Karpas-422 (cell line): ENCODE results near the gene SLC25A12. TPM values are rescaled to one million over a fixed set of nuclear protein-coding genes. Genes with fewer than 3 reads are reported as not detected.

Source experiments
- DNase-seq: peaks from one replicate; pipeline ENCODE4 v3.0.0-alpha.2; 2015
- H2AFZ ChIP-seq: fragments of 200-600 bp; sonication (generic); 2 replicates; pipeline ENCODE4 v1.6.1; 2014; ENCODE audit warnings: antibody characterized with exemption, low read length, mixed read lengths
- H3K27ac ChIP-seq: fragments of 200-600 bp; sonication (generic); 2 replicates; pipeline ENCODE4 v1.5.1; 2014; ENCODE audit warnings: mild to moderate bottlenecking, low read length, moderate library complexity
- H3K27me3 ChIP-seq: fragments of 200-600 bp; sonication (generic); 2 replicates; pipeline ENCODE4 v1.6.1; 2014; ENCODE audit warnings: low read length, mixed read lengths
- H3K36me3 ChIP-seq: fragments of 200-600 bp; sonication (generic); 2 replicates; pipeline ENCODE4 v1.6.1; 2014; ENCODE audit warnings: low read length, mixed read lengths; ENCODE audit not compliant: insufficient read depth
- H3K4me1 ChIP-seq: fragments of 200-600 bp; sonication (generic); 2 replicates; pipeline ENCODE4 v1.6.1; 2014; ENCODE audit warnings: mild to moderate bottlenecking, low read length, mixed read lengths
- H3K4me2 ChIP-seq: fragments of 200-600 bp; sonication (generic); 2 replicates; pipeline ENCODE4 v1.6.1; 2014; ENCODE audit warnings: low read length, low read depth, mild to moderate bottlenecking; ENCODE audit not compliant: poor library complexity, severe bottlenecking
- H3K4me3 ChIP-seq: fragments of 200-600 bp; sonication (generic); 2 replicates; pipeline ENCODE4 v1.5.1; 2014; ENCODE audit warnings: mild to moderate bottlenecking, antibody characterized with exemption, low read length, mixed read lengths
- H3K79me2 ChIP-seq: fragments of 200-600 bp; sonication (generic); 2 replicates; pipeline ENCODE4 v1.6.1; 2014; ENCODE audit warnings: mild to moderate bottlenecking, low read length, mixed read lengths
- H3K9ac ChIP-seq: fragments of 200-600 bp; sonication (generic); 2 replicates; pipeline ENCODE4 v1.6.0; 2014; ENCODE audit warnings: low read length
- H3K9me2 ChIP-seq: fragments of 200-600 bp; sonication (generic), shearing (Covaris generic); replicated peaks from 2 replicates; pipeline ENCODE4 v1.6.0; 2014; ENCODE audit warnings: mild to moderate bottlenecking, low read length, moderate library complexity; ENCODE audit not compliant: insufficient read depth
- H3K9me3 ChIP-seq: fragments of 300-700, 200-600 bp; sonication (generic); 2 replicates; pipeline ENCODE4 v1.6.1; 2014; ENCODE audit warnings: low read length, mixed read lengths
- H4K20me1 ChIP-seq: fragments of 200-600 bp; sonication (generic); 2 replicates; pipeline ENCODE4 v1.6.1; 2014; ENCODE audit warnings: mild to moderate bottlenecking, antibody characterized with exemption, low read length, low read depth; ENCODE audit not compliant: insufficient read depth
- total RNA-seq: library from RNA; depleted of rRNA; stranded (reverse); fragments of >200 nt; shearing (Covaris generic); gene quantifications from 2 replicates; pipeline ENCODE4 v1.2.3, GENCODE V29; 2014; ENCODE audit warnings: low replicate concordance

The SLC25A12 gene
- total RNA-seq, 1 experiment from 2014 or later, result 55.8 TPM

DNA sequence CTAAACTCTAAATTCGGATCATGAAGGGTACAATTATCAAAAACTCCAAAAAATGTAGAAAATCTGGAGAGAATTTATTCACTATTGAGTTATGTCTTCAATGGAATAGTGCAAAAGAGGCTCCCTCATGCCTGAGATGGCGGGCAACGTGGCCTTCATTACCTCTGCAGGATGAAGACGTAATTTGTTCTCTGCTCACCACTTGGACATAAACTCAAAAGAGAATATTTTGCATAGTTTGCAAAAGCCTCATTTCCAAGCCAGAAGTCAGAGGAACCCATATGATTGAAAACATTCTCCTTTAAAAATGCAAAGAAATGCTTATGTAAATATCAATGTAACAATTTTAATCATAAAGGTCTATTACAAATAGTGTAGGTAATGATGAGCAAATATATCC, 58.7 kb downstream of the SLC25A12 start:
- H4K20me1 ChIP-seq, result no peaks in the 10 kb centered on the region
- no peak overlapping the region for H2AFZ ChIP-seq
- H3K9me2 ChIP-seq, result no peaks in the 10 kb centered on the region
- no peak overlapping the region for H3K4me2 ChIP-seq
- no peak overlapping the region for H3K27ac ChIP-seq
- no peak overlapping the region for H3K9ac ChIP-seq
- no peaks in the 10 kb centered on the region for H3K4me1 ChIP-seq
- DNase-seq, result no peak
- peaks cover 16% of the 10 kb centered on the region for H3K9me3 ChIP-seq
- no peak overlapping the region for H3K4me3 ChIP-seq
- H3K36me3 ChIP-seq, result peaks cover 83% of the 10 kb centered on the region
- H3K79me2 ChIP-seq, result peaks cover 3% of the 10 kb centered on the region; the same call in 1 of the 2 replicates
- H3K27me3 ChIP-seq, result no peaks in the 10 kb centered on the region

DNA sequence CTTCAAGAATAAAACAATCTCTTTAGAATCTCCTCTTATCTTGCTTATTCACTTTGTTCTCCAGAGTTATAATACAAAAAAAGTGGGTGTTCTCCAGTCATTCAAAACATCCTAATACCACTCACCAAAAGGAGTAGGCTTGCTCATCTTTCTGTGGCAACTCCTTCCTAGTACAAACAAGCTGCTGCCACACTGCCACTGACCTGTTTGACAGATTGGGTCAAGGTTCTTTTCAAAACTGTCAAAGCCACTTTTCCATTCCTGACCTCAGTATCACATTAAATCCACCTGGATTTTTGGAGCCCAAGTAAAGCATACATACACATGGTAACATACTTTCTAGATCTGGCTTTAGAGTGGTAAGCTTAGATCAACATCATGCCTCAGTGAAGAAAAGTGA, 59.8 kb downstream of the SLC25A12 start:
- Histone ChIP-seq H3K27me3 (no peaks in the 10 kb centered on the region), H2AFZ (no peak overlapping the region), H3K79me2 (peaks cover 3% of the 10 kb centered on the region; the same call in 1 of the 2 replicates), H3K4me3 (no peak overlapping the region), H3K9me2 (no peaks in the 10 kb centered on the region), H3K4me2 (no peak overlapping the region), H3K36me3 (peaks cover 93% of the 10 kb centered on the region), H3K9me3 (peaks cover 16% of the 10 kb centered on the region), H3K9ac (no peak overlapping the region), H3K27ac (no peak overlapping the region), H3K4me1 (no peaks in the 10 kb centered on the region), H4K20me1 (no peaks in the 10 kb centered on the region)
- DNase-seq, result no peak

DNA sequence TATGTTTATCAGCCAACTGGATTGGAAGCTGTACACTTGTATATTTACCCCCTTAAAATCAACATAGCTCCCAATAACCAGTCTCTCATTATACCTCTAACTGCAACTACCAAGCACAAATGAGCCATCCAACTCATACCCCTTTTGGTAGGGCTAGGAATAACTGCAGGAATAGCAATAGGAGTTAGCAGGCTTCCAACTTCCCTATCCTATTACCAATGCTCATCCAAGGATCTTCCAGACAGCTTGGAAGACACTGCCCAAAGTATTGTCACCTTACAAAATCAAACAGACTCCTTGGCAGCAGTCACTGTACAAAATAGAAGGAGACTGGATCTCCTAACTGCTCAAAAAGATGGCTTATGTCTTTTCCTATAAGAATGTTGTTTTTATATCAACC, 61.6 kb downstream of the SLC25A12 start:
- Histone ChIP-seq H3K4me3 (no peak overlapping the region), H3K27me3 (no peaks in the 10 kb centered on the region), H3K9me2 (no peaks in the 10 kb centered on the region), H3K9ac (no peak overlapping the region), H3K79me2 (no peaks in the 10 kb centered on the region; the same call in 1 of the 2 replicates), H4K20me1 (no peaks in the 10 kb centered on the region), H3K36me3 (peaks cover 92% of the 10 kb centered on the region), H2AFZ (no peak overlapping the region), H3K4me1 (no peaks in the 10 kb centered on the region), H3K9me3 (peaks cover 16% of the 10 kb centered on the region), H3K4me2 (no peak overlapping the region), H3K27ac (no peak overlapping the region)
- no peak for DNase-seq

DNA sequence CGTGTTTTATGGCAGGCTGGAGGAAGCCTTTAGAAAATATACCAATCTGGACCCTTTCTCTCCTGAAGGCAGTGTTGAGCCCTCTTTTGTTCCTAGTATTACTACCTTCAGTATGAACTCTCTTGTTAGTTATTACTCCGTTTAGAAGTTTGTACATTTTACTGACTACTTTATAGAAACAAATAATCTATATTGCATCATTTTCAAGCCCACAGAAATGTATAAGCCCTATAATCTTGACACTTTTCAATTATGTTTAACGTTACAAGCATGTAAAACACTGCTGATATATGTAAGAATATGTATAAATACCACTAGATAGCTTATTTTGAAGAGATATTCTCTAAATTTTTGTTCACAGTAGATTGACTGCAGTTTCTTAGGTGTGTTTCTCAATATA, 64.0 kb downstream of the SLC25A12 start:
- H3K9me3 ChIP-seq, result peaks cover 16% of the 10 kb centered on the region
- no peak overlapping the region for H3K27ac ChIP-seq
- no peak overlapping the region for H3K4me2 ChIP-seq
- no peaks in the 10 kb centered on the region for H3K9me2 ChIP-seq
- H3K4me3 ChIP-seq, result no peak overlapping the region
- H3K79me2 ChIP-seq, result no peaks in the 10 kb centered on the region
- H4K20me1 ChIP-seq, result no peaks in the 10 kb centered on the region
- no peak overlapping the region for H3K9ac ChIP-seq
- H3K27me3 ChIP-seq, result no peaks in the 10 kb centered on the region
- no peaks in the 10 kb centered on the region for H3K4me1 ChIP-seq
- H2AFZ ChIP-seq, result no peak overlapping the region
- no peak for DNase-seq
- H3K36me3 ChIP-seq, result peaks cover 72% of the 10 kb centered on the region

- H3K9ac ChIP-seq, result no peak overlapping the region
- H3K4me3 ChIP-seq, result no peak overlapping the region
- no peak overlapping the region for H3K27ac ChIP-seq
- no peaks in the 10 kb centered on the region for H3K9me2 ChIP-seq
- H2AFZ ChIP-seq, result no peak overlapping the region
- no peaks in the 10 kb centered on the region for H3K27me3 ChIP-seq
- no peaks in the 10 kb centered on the region for H4K20me1 ChIP-seq
- H3K36me3 ChIP-seq, result peaks cover 20% of the 10 kb centered on the region; the same call in 1 of the 2 replicates
- no peak for DNase-seq
- peaks cover 3% of the 10 kb centered on the region; the same call in 1 of the 2 replicates for H3K79me2 ChIP-seq
- no peaks in the 10 kb centered on the region for H3K9me3 ChIP-seq
- no peak overlapping the region for H3K4me2 ChIP-seq
- H3K4me1 ChIP-seq, result no peaks in the 10 kb centered on the region
These were observed 70.0 kb downstream of the SLC25A12 start for GRCh38 chr2:171824086-171824485.

- Histone ChIP-seq H4K20me1 (no peaks in the 10 kb centered on the region), H3K27me3 (no peaks in the 10 kb centered on the region), H3K4me3 (no peak overlapping the region), H3K9ac (no peak overlapping the region), H3K4me1 (no peaks in the 10 kb centered on the region), H3K27ac (no peak overlapping the region), H3K9me3 (no peaks in the 10 kb centered on the region), H2AFZ (no peak overlapping the region), H3K9me2 (no peaks in the 10 kb centered on the region), H3K4me2 (no peak overlapping the region), H3K79me2 (peaks cover 14% of the 10 kb centered on the region), H3K36me3 (peaks cover 18% of the 10 kb centered on the region; the same call in 1 of the 2 replicates)
- DNase-seq, result no peak
These were observed 71.3 kb downstream of the SLC25A12 start for GRCh38 chr2:171822525-171823322.

DNA sequence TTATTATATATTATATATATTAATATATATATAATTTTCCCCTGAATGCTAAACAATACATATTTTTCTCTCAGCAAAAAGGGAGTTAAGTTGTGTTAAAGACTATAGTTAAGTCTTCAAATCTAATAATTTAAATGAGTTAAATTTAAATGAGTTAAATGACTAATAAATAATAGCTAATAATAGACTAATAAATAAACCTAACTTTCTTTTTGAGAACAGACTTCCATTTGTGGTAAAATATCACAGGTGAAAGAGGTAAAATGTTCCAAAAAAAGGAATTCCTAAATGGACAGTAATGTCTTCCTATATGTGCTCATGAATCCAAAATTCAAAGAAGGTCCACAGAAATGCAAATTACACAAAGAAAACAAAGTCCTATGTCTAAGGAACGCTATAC, 74.6 kb downstream of the SLC25A12 start:
- Histone ChIP-seq H3K27me3 (no peaks in the 10 kb centered on the region), H3K79me2 (peaks cover 22% of the 10 kb centered on the region), H3K36me3 (peaks cover 12% of the 10 kb centered on the region; the same call in 1 of the 2 replicates), H4K20me1 (no peaks in the 10 kb centered on the region), H3K27ac (no peak overlapping the region), H3K4me2 (no peak overlapping the region), H2AFZ (no peak overlapping the region), H3K9me3 (no peaks in the 10 kb centered on the region), H3K9ac (no peak overlapping the region), H3K4me3 (no peak overlapping the region), H3K9me2 (no peaks in the 10 kb centered on the region), H3K4me1 (no peaks in the 10 kb centered on the region)
- no peak for DNase-seq

DNA sequence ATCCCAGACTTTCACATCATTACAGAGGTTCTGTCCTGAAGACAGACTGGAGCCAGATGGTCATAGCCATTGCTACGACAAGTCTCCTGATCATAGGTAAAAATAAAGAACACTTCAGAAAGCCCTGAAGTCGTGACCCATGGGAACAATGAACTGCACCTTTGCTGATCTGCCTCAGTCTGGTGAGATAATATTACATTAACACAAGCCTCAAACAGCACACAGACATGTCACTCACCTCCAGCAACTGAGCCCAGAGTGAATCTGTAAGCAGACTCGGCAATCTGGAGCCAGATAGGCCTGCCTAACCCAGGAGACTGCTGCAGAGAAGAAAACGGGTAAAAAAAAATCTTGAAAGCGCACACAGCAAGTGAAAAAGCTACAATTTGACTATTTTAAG, 79.2 kb downstream of the SLC25A12 start:
- no peaks in the 10 kb centered on the region for H3K27me3 ChIP-seq
- H3K9me2 ChIP-seq, result no peaks in the 10 kb centered on the region
- H3K4me1 ChIP-seq, result no peaks in the 10 kb centered on the region
- no peak overlapping the region for H3K4me2 ChIP-seq
- no peak overlapping the region for H3K27ac ChIP-seq
- H3K9me3 ChIP-seq, result no peaks in the 10 kb centered on the region
- H3K79me2 ChIP-seq, result peaks cover 22% of the 10 kb centered on the region
- no peaks in the 10 kb centered on the region for H4K20me1 ChIP-seq
- no peak for DNase-seq
- H3K9ac ChIP-seq, result no peak overlapping the region
- H2AFZ ChIP-seq, result no peak overlapping the region
- no peak overlapping the region for H3K4me3 ChIP-seq
- peaks cover 16% of the 10 kb centered on the region for H3K36me3 ChIP-seq
